BJ (cell line): ENCODE measurements around the gene PROSER2. TPM values are rescaled to one million over a fixed set of nuclear protein-coding genes. Genes with fewer than 3 reads are reported as not detected.

ENCODE experiments used
- CTCF ChIA-PET: fragments of 350-600 bp; formaldehyde crosslinking; extraction: SDS; loops from one replicate; lab custom pipeline; 2021; ENCODE audit warnings: antibody characterized with exemption, inconsistent platforms; lab: Yijun Ruan, JAX
- POLR2A ChIA-PET: fragments of 300-600 bp; sonication (Branson Sonifier 250); formaldehyde crosslinking; extraction: SDS; loops from one replicate; lab custom pipeline; 2021; ENCODE audit warnings: antibody characterized with exemption; lab: Charles Lee
- DNase-seq: peaks from one replicate; pipeline ENCODE4 v3.0.0-alpha.2; 2011; ENCODE audit warnings: low read depth
- H3K27me3 ChIP-seq: 2 replicates; pipeline ENCODE4 v1.6.0; 2011; ENCODE audit warnings: low read length; ENCODE audit not compliant: control insufficient read depth, insufficient read depth
- H3K36me3 ChIP-seq: 2 replicates; pipeline ENCODE4 v1.5.1; 2011; ENCODE audit warnings: low read length; ENCODE audit not compliant: control insufficient read depth, insufficient read depth
- H3K4me3 ChIP-seq: 2 replicates; pipeline ENCODE4 v1.5.1; 2011; ENCODE audit warnings: low read depth, mild to moderate bottlenecking, control low read depth, low read length
- polyA plus RNA-seq: library from polyadenylated mRNA; depleted of rRNA; stranded (reverse); fragments of >200 nt; gene quantifications from 2 replicates; pipeline ENCODE4 v1.2.3, GENCODE V29; 2011
- TF ChIP-seq, protein P1 (sequence below): IDR thresholded peaks from 2 replicates; pipeline ENCODE4 v1.5.1; 2011; ENCODE audit warnings: low read depth, mild to moderate bottlenecking, control low read depth, inconsistent platforms, low read length, moderate library complexity; ENCODE audit not compliant: insufficient read depth

The PROSER2 gene
- polyA plus RNA-seq, 1 experiment = 1.2 TPM

DNA sequence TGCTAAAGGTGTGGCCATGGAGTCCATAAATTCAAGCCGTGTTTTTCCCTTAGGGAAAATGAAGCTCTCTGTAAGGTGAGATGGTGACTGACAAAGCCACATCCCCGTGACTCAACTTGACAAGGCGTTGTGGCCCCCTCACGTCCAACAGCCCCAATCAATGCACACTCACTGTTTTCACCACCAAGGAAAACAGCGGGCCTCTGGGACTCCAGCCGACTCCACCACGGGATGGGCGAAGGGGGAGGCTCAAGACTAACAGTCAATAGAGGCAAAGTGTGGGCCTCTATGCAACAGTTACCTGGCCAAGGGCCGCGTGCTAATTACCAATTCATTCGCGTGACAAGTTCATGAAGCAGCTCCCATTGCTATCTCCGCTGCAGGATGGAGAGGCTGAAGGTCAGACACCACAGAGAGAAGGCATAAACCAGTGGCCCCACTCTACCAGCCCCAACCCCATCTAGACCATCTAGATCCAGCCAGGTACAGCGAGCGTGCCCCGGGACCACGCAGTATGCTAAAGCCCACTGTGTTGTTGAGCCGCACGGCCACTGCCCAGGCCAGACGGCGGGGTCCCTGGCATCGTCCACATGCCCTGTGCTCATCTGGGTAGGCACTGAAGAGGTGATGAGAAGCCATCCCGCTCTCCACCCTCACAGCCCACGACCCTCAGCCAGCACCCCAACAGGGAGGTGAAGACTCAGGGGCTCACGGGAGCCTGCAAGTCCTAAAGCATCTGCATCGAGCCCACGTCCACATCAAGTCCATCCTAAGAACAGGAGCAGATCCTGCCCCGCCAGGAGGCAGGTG lies 76.1 kb downstream of the PROSER2 start:
- Histone ChIP-seq H3K36me3 (no peaks in the 10 kb centered on the region), H3K27me3 (peaks cover 3% of the 10 kb centered on the region; the same call in 1 of the 2 replicates), H3K4me3 (no peak overlapping the region)
- no peak for DNase-seq
- ChIA-PET CTCF (no interaction called here), POLR2A (no interaction called here)
- TF ChIP-seq, protein P1, sequence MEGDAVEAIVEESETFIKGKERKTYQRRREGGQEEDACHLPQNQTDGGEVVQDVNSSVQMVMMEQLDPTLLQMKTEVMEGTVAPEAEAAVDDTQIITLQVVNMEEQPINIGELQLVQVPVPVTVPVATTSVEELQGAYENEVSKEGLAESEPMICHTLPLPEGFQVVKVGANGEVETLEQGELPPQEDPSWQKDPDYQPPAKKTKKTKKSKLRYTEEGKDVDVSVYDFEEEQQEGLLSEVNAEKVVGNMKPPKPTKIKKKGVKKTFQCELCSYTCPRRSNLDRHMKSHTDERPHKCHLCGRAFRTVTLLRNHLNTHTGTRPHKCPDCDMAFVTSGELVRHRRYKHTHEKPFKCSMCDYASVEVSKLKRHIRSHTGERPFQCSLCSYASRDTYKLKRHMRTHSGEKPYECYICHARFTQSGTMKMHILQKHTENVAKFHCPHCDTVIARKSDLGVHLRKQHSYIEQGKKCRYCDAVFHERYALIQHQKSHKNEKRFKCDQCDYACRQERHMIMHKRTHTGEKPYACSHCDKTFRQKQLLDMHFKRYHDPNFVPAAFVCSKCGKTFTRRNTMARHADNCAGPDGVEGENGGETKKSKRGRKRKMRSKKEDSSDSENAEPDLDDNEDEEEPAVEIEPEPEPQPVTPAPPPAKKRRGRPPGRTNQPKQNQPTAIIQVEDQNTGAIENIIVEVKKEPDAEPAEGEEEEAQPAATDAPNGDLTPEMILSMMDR = no peak

DNA sequence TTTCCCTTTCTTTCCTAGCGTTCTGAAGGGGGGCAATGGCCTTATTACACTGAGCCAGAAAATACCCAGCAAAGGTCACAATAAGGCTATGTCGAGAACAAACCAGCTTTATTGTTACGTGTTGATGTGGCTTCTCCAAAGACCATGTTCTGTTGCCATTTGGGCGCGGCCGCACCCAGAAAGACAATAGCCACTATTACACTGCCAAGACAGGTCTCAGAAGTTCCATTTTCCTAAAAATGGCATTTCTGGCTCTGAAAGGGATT lies 77.8 kb downstream of the PROSER2 start:
- DNase-seq = no peak
- POLR2A ChIA-PET = no interaction called here
- Histone ChIP-seq H3K36me3 (no peaks in the 10 kb centered on the region), H3K4me3 (no peak overlapping the region), H3K27me3 (peaks cover 3% of the 10 kb centered on the region; the same call in 1 of the 2 replicates)
- TF ChIP-seq, protein P1 = no peak
- CTCF ChIA-PET = no interaction called here

DNA sequence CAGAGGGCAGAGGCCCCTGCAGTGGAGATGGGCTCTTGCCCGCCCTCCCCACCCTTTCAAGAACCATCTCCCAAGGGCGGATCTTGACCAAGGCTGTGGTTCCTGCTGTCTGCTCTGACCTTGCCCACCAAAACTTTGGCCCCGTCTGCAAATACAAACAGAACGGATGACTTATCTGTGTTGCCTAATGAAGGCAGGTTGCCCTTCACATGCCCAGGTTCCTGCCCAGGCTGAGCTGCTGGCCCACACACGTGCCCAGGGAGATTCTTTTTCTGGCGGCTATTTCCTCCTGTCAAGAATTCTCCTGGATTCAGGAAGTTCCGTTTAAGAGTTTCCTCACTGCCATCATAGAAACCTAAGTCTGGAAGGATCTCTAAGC lies 78.3 kb downstream of the PROSER2 start:
- Histone ChIP-seq H3K36me3 (no peaks in the 10 kb centered on the region), H3K27me3 (peaks cover 3% of the 10 kb centered on the region; the same call in 1 of the 2 replicates), H3K4me3 (no peak overlapping the region)
- CTCF ChIA-PET = no interaction called here
- TF ChIP-seq, protein P1 = no peak
- POLR2A ChIA-PET = no interaction called here
- no peak for DNase-seq

DNA sequence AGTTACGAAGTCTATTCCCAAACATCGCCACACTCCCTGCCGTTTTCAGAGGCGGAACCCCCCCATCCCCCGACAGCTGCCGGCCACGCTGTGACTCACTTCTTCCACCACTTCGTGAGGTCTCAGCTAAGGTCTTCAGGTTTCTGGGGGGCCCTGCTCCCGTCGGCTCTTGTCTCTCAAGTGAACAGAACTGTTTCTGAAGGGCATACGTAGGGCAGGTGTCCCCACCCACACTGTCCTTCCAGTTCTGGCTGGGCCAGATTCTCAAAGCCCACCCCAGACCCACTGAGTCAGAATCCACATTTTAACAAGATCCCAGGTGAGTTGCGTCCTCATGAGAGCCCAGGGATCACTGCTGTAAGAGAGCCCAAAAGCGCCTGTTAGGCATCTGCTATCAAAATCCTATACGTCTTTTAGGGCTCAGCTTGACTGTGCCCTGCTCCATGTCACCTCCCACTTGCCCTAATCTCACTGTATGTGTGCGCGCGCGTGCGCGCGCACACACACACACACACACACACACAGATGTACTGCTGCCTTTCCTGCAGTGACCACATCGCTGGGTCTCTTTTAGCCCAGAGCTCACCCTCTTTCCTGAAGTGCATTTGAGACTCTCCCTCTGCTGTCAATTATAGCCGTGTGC lies 78.8 kb downstream of the PROSER2 start:
- CTCF ChIA-PET = no interaction called here
- POLR2A ChIA-PET = no interaction called here
- Histone ChIP-seq H3K36me3 (no peaks in the 10 kb centered on the region), H3K27me3 (peaks cover 3% of the 10 kb centered on the region; the same call in 1 of the 2 replicates), H3K4me3 (no peak overlapping the region)
- TF ChIP-seq, protein P1 = no peak
- no peak for DNase-seq

DNA sequence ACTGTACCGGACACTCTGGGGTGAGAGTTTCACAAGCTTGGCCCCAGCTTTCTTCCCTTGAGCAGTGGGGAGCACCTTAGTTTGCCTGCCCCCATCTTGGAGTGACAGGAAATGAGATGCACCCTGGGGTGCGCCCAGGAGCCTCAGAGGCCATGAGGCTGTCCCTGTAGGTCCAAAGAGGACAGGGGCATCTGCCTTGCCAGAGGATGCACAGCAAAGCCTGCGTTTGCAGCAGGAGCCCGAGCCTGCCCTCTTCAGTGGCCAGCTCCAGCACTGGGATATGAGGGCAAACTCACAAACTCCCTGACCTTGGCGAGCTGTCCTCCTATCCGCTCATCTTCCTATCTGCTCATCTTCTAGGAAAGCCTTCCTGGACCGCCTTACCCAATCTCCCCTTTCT lies 79.5 kb downstream of the PROSER2 start:
- Histone ChIP-seq H3K4me3 (no peak overlapping the region), H3K27me3 (peaks cover 3% of the 10 kb centered on the region; the same call in 1 of the 2 replicates), H3K36me3 (no peaks in the 10 kb centered on the region)
- ChIA-PET CTCF (no interaction called here), POLR2A (no interaction called here)
- TF ChIP-seq, protein P1 = no peak
- no peak for DNase-seq
